Glutamatergic neuron (in vitro differentiated cells): ENCODE results near the gene FGFRL1. TPM values are rescaled to one million over a fixed set of nuclear protein-coding genes. Genes with fewer than 3 reads are reported as not detected.
"Not testable (repeated sequence)": the region's sequence is repeated elsewhere in the genome, so short reads cannot be mapped to it uniquely, and the experiment has no call there.

ENCODE experiments used
- DNase-seq: peaks from one replicate; pipeline ENCODE4 v3.0.0; 2022
- H3K27ac Mint-ChIP-seq: one replicate; pipeline ENCODE4 v1.8.0; 2020; ENCODE audit warnings: mild to moderate bottlenecking, mixed read lengths, inconsistent platforms; ENCODE audit not compliant: unreplicated experiment
- H3K27me3 Mint-ChIP-seq: one replicate; pipeline ENCODE4 v1.8.0; 2020; ENCODE audit warnings: mild to moderate bottlenecking, moderate library complexity, mixed read lengths, inconsistent platforms; ENCODE audit not compliant: unreplicated experiment
- H3K36me3 Mint-ChIP-seq: one replicate; pipeline ENCODE4 v1.8.0; 2020; ENCODE audit warnings: mild to moderate bottlenecking, mixed read lengths, inconsistent platforms; ENCODE audit not compliant: unreplicated experiment
- H3K4me1 Mint-ChIP-seq: one replicate; pipeline ENCODE4 v1.8.0; 2020; ENCODE audit warnings: mild to moderate bottlenecking, low read depth, mixed read lengths, inconsistent platforms; ENCODE audit not compliant: unreplicated experiment
- H3K4me3 Mint-ChIP-seq: one replicate; pipeline ENCODE4 v1.8.0; 2020; ENCODE audit warnings: mild to moderate bottlenecking, mixed read lengths, inconsistent platforms; ENCODE audit not compliant: unreplicated experiment
- H3K9me3 Mint-ChIP-seq: one replicate; pipeline ENCODE4 v1.8.0; 2020; ENCODE audit warnings: mild to moderate bottlenecking, moderate library complexity, mixed read lengths, inconsistent platforms; ENCODE audit not compliant: unreplicated experiment
- CTCF ChIP-seq: fragments of 200-600 bp; sonication (generic); IDR thresholded peaks from one replicate; pipeline ENCODE4 v1.5.0; 2021; ENCODE audit not compliant: partially characterized antibody, unreplicated experiment
- total RNA-seq: library from RNA; stranded (reverse); fragmentation: NEBNext Ultra II Directional; extraction: Animal tissue kit (Norgen Biotek cat#: 25700); gene quantifications from one replicate; pipeline ENCODE4 v1.2.1, GENCODE V29; 2021; ENCODE audit not compliant: unreplicated experiment

Gene FGFRL1
- total RNA-seq, 1 donor from 2014 or later = 20.9 TPM

GRCh38 chr4:974668-975067 lies 36.8 kb upstream of the FGFRL1 start:
- DNase-seq = no peak
- Mint-ChIP-seq H3K9me3 (peaks cover 7% of the 10 kb centered on the region), H3K27me3 (peaks cover 5% of the 10 kb centered on the region), H3K27ac (no peak overlapping the region), H3K36me3 (no peaks in the 10 kb centered on the region), H3K4me1 (peaks cover 6% of the 10 kb centered on the region), H3K4me3 (no peak overlapping the region)
- no peak for TF ChIP-seq CTCF

GRCh38 chr4:976016-976415 lies 35.4 kb upstream of the FGFRL1 start:
- not testable (repeated sequence) for H3K27me3 Mint-ChIP-seq, H3K27ac Mint-ChIP-seq, H3K4me3 Mint-ChIP-seq, H3K4me1 Mint-ChIP-seq, H3K9me3 Mint-ChIP-seq, H3K36me3 Mint-ChIP-seq, DNase-seq

- peaks cover 12% of the 10 kb centered on the region for H3K4me1 Mint-ChIP-seq
- peaks cover 5% of the 10 kb centered on the region for H3K27me3 Mint-ChIP-seq
- H3K9me3 Mint-ChIP-seq = peaks cover 7% of the 10 kb centered on the region
- no peak for DNase-seq
- no peaks in the 10 kb centered on the region for H3K36me3 Mint-ChIP-seq
- no peak overlapping the region for H3K4me3 Mint-ChIP-seq
- no peak for TF ChIP-seq CTCF
- H3K27ac Mint-ChIP-seq = no peak overlapping the region
Measured at GRCh38 chr4:978957-979701, 32.3 kb upstream of the FGFRL1 start.

GRCh38 chr4:982291-982690 lies 29.1 kb upstream of the FGFRL1 start:
- no peaks in the 10 kb centered on the region for H3K36me3 Mint-ChIP-seq
- TF ChIP-seq CTCF = no peak
- peaks cover 20% of the 10 kb centered on the region for H3K4me1 Mint-ChIP-seq
- no peak overlapping the region for H3K4me3 Mint-ChIP-seq
- no peak overlapping the region for H3K27ac Mint-ChIP-seq
- DNase-seq = no peak
- H3K9me3 Mint-ChIP-seq = peaks cover under 1% of the 10 kb centered on the region
- peaks cover 7% of the 10 kb centered on the region for H3K27me3 Mint-ChIP-seq

GRCh38 chr4:982814-983213 lies 28.6 kb upstream of the FGFRL1 start:
- H3K4me3 Mint-ChIP-seq = peak overlapping the region; percentile 39
- H3K9me3 Mint-ChIP-seq = no peaks in the 10 kb centered on the region
- H3K36me3 Mint-ChIP-seq = no peaks in the 10 kb centered on the region
- H3K4me1 Mint-ChIP-seq = peaks cover 20% of the 10 kb centered on the region
- TF ChIP-seq CTCF = no peak
- DNase-seq = no peak
- peaks cover 7% of the 10 kb centered on the region for H3K27me3 Mint-ChIP-seq
- H3K27ac Mint-ChIP-seq = no peak overlapping the region
